RWPE2 (cell line): Measurements from ENCODE around the gene BRMS1.

Experiments used
- ATAC-seq: fragments of 200-7000 bp; cut with Tn5 transposase; 3 replicates; pipeline ENCODE4 v1.9.1; 2021; ENCODE audit warnings: low read depth
- DNase-seq: peaks from one replicate; pipeline ENCODE4 v3.0.0-alpha.2; 2020; ENCODE audit warnings: low spot score
- H3K27ac ChIP-seq: fragments of 450-650 bp; 2 replicates; pipeline ENCODE4 v1.5.1; 2017; ENCODE audit warnings: mild to moderate bottlenecking; ENCODE audit not compliant: poor library complexity, severe bottlenecking
- H3K27me3 ChIP-seq: fragments of 250-450 bp; sonication (Bioruptor Pico); 2 replicates; pipeline ENCODE4 v1.5.1; 2021; ENCODE audit warnings: mild to moderate bottlenecking, moderate library complexity; ENCODE audit not compliant: insufficient read depth, poor library complexity, severe bottlenecking
- H3K36me3 ChIP-seq: fragments of 250-450 bp; sonication (Bioruptor Pico); 2 replicates; pipeline ENCODE4 v1.5.1; 2020; ENCODE audit warnings: low read depth, mild to moderate bottlenecking, moderate library complexity
- H3K4me1 ChIP-seq: fragments of 250-450 bp; sonication (Bioruptor Pico); 2 replicates; pipeline ENCODE4 v1.5.1; 2021; ENCODE audit warnings: mild to moderate bottlenecking, moderate library complexity; ENCODE audit not compliant: insufficient read depth, poor library complexity, severe bottlenecking
- H3K4me3 ChIP-seq: fragments of 250-450 bp; sonication (Bioruptor Pico); 2 replicates; pipeline ENCODE4 v1.5.1; 2021; ENCODE audit warnings: mild to moderate bottlenecking, moderate library complexity; ENCODE audit not compliant: severe bottlenecking
- H3K9me3 ChIP-seq: fragments of 250-450 bp; sonication (Bioruptor Pico); 2 replicates; pipeline ENCODE4 v1.5.1; 2021; ENCODE audit warnings: mild to moderate bottlenecking, moderate library complexity; ENCODE audit not compliant: severe bottlenecking
- CTCF ChIP-seq: fragments of 450-650 bp; IDR thresholded peaks from one replicate; pipeline ENCODE4 v1.5.1; 2017; ENCODE audit warnings: mild to moderate bottlenecking, moderate library complexity; ENCODE audit not compliant: poor library complexity, severe bottlenecking

The BRMS1 gene

DNA sequence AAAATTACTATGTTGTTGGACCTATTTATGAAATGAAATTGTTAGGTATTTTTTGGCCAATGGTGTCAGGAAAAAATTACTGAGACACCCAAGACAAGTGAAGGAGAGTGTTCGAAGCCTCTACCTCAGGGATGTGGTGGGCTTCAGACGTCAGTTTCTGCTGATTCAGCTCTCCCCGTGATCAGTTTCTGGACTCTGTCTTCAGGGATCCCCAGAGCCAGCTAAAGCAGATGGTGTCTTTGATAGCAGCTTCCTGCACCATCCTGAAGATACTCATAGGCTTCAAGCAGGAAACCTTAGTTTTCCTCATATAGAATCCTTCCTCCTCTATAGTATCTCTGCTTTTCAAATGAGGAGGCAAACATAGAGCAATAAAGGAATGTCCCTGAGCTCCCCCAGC, 35.4 kb downstream of the BRMS1 start:
- no peak for ATAC-seq
- DNase-seq = no peak

DNA sequence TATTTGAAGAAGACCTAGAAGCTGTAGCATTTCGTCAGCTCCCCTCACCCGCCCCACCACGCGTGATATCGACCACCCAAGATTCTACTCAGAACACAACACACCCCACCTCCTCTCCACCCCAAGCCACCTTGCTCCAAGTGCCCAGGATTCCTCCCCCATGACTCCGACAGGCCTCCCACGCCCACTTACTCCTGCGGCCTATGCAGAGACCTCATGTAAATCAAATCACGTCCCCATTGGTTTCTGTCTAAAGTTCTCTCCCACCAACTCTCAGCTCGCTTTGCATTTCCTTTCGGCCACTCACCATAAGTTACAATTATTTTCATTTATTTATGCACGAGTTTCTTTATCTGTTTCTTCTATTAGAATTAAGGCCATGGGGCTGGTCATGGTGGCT, 42.2 kb downstream of the BRMS1 start:
- TF ChIP-seq CTCF = no peak
- H3K4me1 ChIP-seq = no peaks in the 10 kb centered on the region
- H3K27ac ChIP-seq = no peak overlapping the region
- H3K4me3 ChIP-seq = no peak overlapping the region
- no peaks in the 10 kb centered on the region for H3K9me3 ChIP-seq
- H3K36me3 ChIP-seq = no peaks in the 10 kb centered on the region
- DNase-seq (no peak), ATAC-seq (no peak)
- H3K27me3 ChIP-seq = no peaks in the 10 kb centered on the region

More for the DNA sequence above, 35.4 kb downstream of the BRMS1 start:
- H3K9me3 ChIP-seq = no peaks in the 10 kb centered on the region
- H3K27me3 ChIP-seq = no peaks in the 10 kb centered on the region
- no peaks in the 10 kb centered on the region for H3K36me3 ChIP-seq
- H3K4me1 ChIP-seq = no peaks in the 10 kb centered on the region
- no peak overlapping the region for H3K27ac ChIP-seq
- no peak overlapping the region for H3K4me3 ChIP-seq
- no peak for TF ChIP-seq CTCF

DNA sequence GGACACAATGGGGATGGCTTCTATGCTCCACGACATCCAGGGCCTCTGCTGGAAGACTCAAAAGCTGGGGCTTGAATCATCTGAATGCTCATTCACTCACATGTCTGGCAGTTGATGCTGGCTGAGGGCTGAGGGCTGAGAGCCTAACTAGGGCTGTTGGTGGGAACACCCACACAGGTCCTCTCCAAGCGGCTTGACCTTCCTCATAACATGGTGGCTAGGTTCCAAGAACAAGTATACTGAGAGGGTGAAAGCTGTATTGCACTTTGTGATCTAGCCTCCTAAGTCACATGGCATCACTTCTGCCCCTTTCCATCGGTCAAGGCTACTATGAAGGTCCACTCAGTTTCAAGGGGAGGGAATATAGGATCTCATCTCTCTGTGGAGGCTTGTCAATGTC, 45.7 kb downstream of the BRMS1 start:
- Histone ChIP-seq H3K36me3 (no peaks in the 10 kb centered on the region), H3K4me1 (no peaks in the 10 kb centered on the region), H3K4me3 (no peak overlapping the region), H3K9me3 (no peaks in the 10 kb centered on the region), H3K27me3 (peaks cover 8% of the 10 kb centered on the region), H3K27ac (no peak overlapping the region)
- ATAC-seq (no peak), DNase-seq (no peak)
- no peak for TF ChIP-seq CTCF

DNA sequence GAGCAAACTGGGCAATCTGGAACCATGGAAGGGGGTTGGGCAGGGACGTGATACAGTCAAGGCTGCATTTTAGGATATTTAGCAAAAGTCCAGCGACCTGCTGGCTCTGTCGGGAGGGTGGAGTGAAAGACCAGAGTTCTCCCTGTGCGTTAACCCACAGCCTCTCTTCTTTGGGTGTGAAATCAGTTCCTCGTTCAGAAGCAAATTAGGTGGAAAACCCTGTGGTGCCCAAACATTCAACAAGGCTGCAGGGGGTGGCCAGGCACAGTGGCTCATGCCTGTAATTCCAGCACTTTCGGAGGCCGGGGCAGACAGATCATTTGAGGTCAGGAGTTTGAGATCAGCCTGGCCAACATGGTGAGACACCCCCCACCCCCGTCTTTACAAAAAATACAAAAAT, 47.3 kb downstream of the BRMS1 start:
- ATAC-seq (no peak), DNase-seq (no peak)
- Histone ChIP-seq H3K9me3 (no peaks in the 10 kb centered on the region), H3K36me3 (no peaks in the 10 kb centered on the region), H3K4me1 (no peaks in the 10 kb centered on the region), H3K27ac (no peak overlapping the region), H3K4me3 (no peak overlapping the region), H3K27me3 (peaks cover 23% of the 10 kb centered on the region)
- TF ChIP-seq CTCF = no peak

DNA sequence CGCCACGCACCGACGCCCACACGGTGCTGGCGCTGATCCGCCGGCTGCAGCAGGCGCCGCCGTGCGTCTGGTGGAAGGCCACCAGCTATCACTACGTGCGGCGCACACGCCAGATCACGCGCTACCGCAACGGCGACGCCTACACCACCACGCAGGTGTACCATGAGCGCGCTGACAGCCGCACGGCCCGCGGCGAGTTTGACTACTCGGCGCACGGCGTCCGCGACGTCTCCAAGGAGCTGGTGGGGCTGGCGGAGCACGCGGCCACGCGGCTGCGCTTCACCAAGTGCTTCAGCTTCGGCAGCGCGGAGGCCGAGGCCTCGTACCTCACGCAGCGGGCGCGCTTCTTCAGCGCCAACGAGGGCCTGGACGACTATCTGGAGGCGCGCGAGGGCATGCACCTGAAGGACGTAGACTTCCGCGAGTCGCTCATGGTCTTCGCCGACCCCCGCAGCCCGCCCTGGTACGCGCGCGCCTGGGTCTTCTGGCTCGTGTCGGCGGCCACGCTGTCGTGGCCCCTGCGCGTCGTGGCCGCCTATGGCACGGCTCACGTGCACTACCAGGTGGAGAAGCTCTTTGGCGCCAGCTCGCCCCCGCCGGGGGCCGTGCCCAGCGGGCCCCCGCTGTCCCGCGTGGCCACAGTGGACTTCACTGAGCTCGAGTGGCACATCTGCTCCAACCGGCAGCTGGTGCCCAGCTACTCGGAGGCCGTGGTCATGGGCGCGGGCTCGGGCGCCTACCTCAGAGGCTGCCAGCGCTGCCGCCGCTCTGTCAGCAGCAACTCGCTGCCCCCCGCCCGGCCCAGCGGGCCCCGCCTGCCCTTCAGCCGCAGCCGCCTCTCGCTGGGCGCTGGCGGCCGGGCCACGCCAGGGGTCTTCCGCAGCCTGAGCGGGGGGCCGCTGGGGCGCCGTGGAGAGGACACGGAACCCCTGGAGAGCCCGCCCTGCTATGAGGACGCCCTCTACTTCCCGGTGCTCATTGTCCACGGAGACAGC, 50.0 kb downstream of the BRMS1 start:
- DNase-seq (no peak), ATAC-seq (no peak)
- Histone ChIP-seq H3K27ac (no peak overlapping the region), H3K27me3 (peaks cover 35% of the 10 kb centered on the region), H3K4me3 (no peak overlapping the region), H3K36me3 (no peaks in the 10 kb centered on the region), H3K9me3 (no peaks in the 10 kb centered on the region), H3K4me1 (peaks cover 3% of the 10 kb centered on the region)
- no peak for TF ChIP-seq CTCF
